ENCODE data around the gene NOP9.
"Not testable (repeated sequence)": the region's sequence is repeated elsewhere in the genome, so short reads cannot be mapped to it uniquely, and the experiment has no call there.

NOP9 gene

GRCh38 chr14:24327303-24327702 lies 27.7 kb downstream of the NOP9 start:
- FAIRE-seq, result no peak
- DNase-seq (ENCODE audit: low spot score), result no peak

GRCh38 chr14:24327914-24328313 lies 28.3 kb downstream of the NOP9 start:
- FAIRE-seq; DNase-seq (ENCODE audit: low spot score): not testable (repeated sequence)

- DNase-seq (ENCODE audit: low spot score) (no peak), FAIRE-seq (no peak)
Observed at GRCh38 chr14:24329073-24329663, 29.5 kb downstream of the NOP9 start.

GRCh38 chr14:24329736-24330135 lies 30.1 kb downstream of the NOP9 start:
- DNase-seq (ENCODE audit: low spot score) (no peak), FAIRE-seq (no peak)

- no peak for FAIRE-seq
Observed at GRCh38 chr14:24330973-24331674, 31.5 kb downstream of the NOP9 start.

GRCh38 chr14:24331731-24332267 lies 32.1 kb downstream of the NOP9 start:
- DNase-seq (ENCODE audit: low spot score), result no peak
- FAIRE-seq, result no peak

More at GRCh38 chr14:24330973-24331674, 31.5 kb downstream of the NOP9 start:
- no peak for DNase-seq (ENCODE audit: low spot score)

- peak; percentile 7 for DNase-seq (ENCODE audit: low spot score)
- no peak for FAIRE-seq
Observed at GRCh38 chr14:24332268-24332993, 32.8 kb downstream of the NOP9 start.

GRCh38 chr14:24334431-24335291 lies 35.0 kb downstream of the NOP9 start, which contains the start of gene ADCY4:
Gene ADCY4, minus strand, starts transcription at chr14:24335071. Its CDS starts 419 bp downstream, at chr14:24334652.
- no peak for DNase-seq (ENCODE audit: low spot score)

GRCh38 chr14:24335461-24336171 lies 36.0 kb downstream of the NOP9 start:
- DNase-seq (ENCODE audit: low spot score), result no peak
- FAIRE-seq, result no peak

More at GRCh38 chr14:24334431-24335291, 35.0 kb downstream of the NOP9 start, which contains the start of gene ADCY4:
- no peak for FAIRE-seq

- no peak for FAIRE-seq
- DNase-seq (ENCODE audit: low spot score), result no peak
Observed at GRCh38 chr14:24337144-24337823, 37.6 kb downstream of the NOP9 start.

- DNase-seq (ENCODE audit: low spot score) (no peak), FAIRE-seq (no peak)
Observed at GRCh38 chr14:24337824-24338175, 38.1 kb downstream of the NOP9 start.

- no peak for DNase-seq (ENCODE audit: low spot score)
- FAIRE-seq, result no peak
Observed at GRCh38 chr14:24338843-24339242, 39.2 kb downstream of the NOP9 start.

- DNase-seq (ENCODE audit: low spot score), result no peak
- FAIRE-seq, result no peak
Observed at GRCh38 chr14:24339284-24340151, 39.9 kb downstream of the NOP9 start, which contains the start of gene RIPK3. Gene RIPK3, minus strand, starts transcription at chr14:24339991. Its CDS starts 165 bp downstream, at chr14:24339826.

- FAIRE-seq, result no peak
- no peak for DNase-seq (ENCODE audit: low spot score)
Observed at GRCh38 chr14:24340606-24341005, 41.0 kb downstream of the NOP9 start.

GRCh38 chr14:24342889-24343288 lies 43.2 kb downstream of the NOP9 start:
- no peak for DNase-seq (ENCODE audit: low spot score)

GRCh38 chr14:24343795-24344660 lies 44.4 kb downstream of the NOP9 start:
- no peak for FAIRE-seq
- DNase-seq (ENCODE audit: low spot score), result no peak

More at GRCh38 chr14:24342889-24343288, 43.2 kb downstream of the NOP9 start:
- no peak for FAIRE-seq

- DNase-seq (ENCODE audit: low spot score) (no peak), FAIRE-seq (no peak)
Observed at GRCh38 chr14:24347134-24347533, 47.5 kb downstream of the NOP9 start.

- FAIRE-seq (no peak), DNase-seq (ENCODE audit: low spot score) (no peak)
Observed at GRCh38 chr14:24348186-24348585, 48.5 kb downstream of the NOP9 start.
